Measurements from ENCODE around the gene GIMAP5.
A peak's percentile ranks its signal among the peaks of the same experiment; 100 is the strongest.
"Not testable (repeated sequence)": the region's sequence is repeated elsewhere in the genome, so short reads cannot be mapped to it uniquely, and the experiment has no call there.

The GIMAP5 gene

GRCh38 chr7:150756858-150757257 lies 19.6 kb downstream of the GIMAP5 start:
- H3K27ac Mint-ChIP-seq: peak overlapping the region; percentile 96
- peaks cover 17% of the 10 kb centered on the region for H3K36me3 Mint-ChIP-seq
- no peak for DNase-seq
- H3K9me3 Mint-ChIP-seq: peaks cover 14% of the 10 kb centered on the region
- H3K4me1 Mint-ChIP-seq: peaks cover 54% of the 10 kb centered on the region
- H3K27me3 Mint-ChIP-seq: no peaks in the 10 kb centered on the region
- CTCF ChIA-PET: interaction anchor here (0.7 to 4.7 kb wide), 10 partner anchors 10 to 350 kb away, joined by 3 to 72 read pairs (median 4); partner anchors contain the start of genes GIMAP4 and GIMAP8
- H3K4me3 Mint-ChIP-seq: peak overlapping the region; percentile 71

DNA sequence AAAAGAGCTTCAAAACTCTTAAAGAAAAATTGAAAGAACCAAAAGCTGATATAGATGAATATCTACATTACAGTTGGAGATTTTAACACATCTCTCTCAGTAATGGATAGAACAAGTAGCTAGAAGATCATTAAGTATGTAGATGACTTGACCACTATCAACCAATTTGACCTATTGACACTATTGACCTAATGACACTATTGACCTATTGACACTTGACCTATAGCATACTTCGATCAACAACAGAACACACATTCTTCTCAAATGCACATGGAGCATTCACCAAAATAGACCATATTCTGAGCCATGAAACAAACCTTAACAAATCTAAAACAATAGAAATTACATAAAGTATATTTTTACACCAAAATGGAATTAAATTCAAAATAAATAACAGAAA lies 22.3 kb downstream of the GIMAP5 start:
- H3K4me3 Mint-ChIP-seq: no peak overlapping the region

DNA sequence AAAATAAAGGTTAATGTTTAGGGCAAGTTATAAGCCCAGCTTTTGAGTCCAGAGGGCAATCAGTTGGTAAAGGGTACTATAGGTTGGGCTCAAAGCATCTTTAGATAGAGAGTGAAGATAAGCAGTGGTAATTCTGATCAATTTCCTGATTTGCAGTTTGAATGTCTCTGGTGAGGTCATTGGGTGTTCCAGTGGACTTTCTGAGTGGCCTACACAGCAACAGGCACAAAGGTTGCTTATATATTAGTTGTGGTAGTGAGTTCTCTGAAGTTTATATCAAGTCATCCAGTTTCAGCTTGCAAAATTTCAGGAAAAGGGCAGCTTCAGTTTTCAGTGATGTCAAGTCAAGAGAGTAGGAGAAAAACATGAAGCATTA lies 29.1 kb downstream of the GIMAP5 start:
- Mint-ChIP-seq H3K4me3 (no peak overlapping the region), H3K9me3 (peaks cover 8% of the 10 kb centered on the region), H3K4me1 (no peaks in the 10 kb centered on the region), H3K27me3 (peaks cover 5% of the 10 kb centered on the region), H3K36me3 (peaks cover 8% of the 10 kb centered on the region), H3K27ac (no peak overlapping the region)
- DNase-seq: no peak
- CTCF ChIA-PET: interaction anchor here (2.1 kb wide), 1 partner anchor 13 kb away, joined by 9 read pairs; no protein-coding TSS in a partner anchor

More for the DNA sequence above, 22.3 kb downstream of the GIMAP5 start:
- no peak for DNase-seq
- no peak overlapping the region for H3K27ac Mint-ChIP-seq
- peaks cover 32% of the 10 kb centered on the region for H3K4me1 Mint-ChIP-seq
- CTCF ChIA-PET: interaction anchor here (0.7 to 2.2 kb wide), 5 partner anchors 19 to 437 kb away, joined by 3 to 12 read pairs (median 4); partner anchors contain the start of gene LRRC61
- H3K36me3 Mint-ChIP-seq: peaks cover 15% of the 10 kb centered on the region
- peaks cover 17% of the 10 kb centered on the region for H3K9me3 Mint-ChIP-seq
- H3K27me3 Mint-ChIP-seq: no peaks in the 10 kb centered on the region

DNA sequence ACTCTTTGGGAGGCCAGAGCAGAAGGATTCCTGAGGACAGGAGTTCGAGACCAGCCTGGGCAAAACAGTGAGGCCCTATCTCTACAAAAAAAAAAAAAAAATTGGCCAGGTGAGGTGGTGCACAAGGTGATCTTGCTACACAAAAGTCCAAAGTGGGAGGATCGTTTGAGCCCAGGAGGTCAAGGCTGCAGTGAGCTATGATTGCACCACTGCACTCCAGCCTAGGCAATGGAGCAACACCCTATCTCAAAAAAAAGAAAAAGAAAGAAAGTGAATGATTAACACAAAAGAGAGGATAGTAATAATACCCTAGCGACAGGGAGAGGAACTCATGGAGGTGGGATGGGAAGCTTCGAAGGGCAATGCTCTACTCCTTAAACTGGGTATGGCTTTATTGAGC lies 32.5 kb downstream of the GIMAP5 start:
- no peaks in the 10 kb centered on the region for H3K4me1 Mint-ChIP-seq
- H3K36me3 Mint-ChIP-seq: peaks cover 6% of the 10 kb centered on the region
- CTCF ChIA-PET: interaction anchor here (1.0 kb wide), 1 partner anchor 9 kb away, joined by 3 read pairs; no protein-coding TSS in a partner anchor
- peaks cover 9% of the 10 kb centered on the region for H3K9me3 Mint-ChIP-seq
- H3K4me3 Mint-ChIP-seq: no peak overlapping the region
- H3K27ac Mint-ChIP-seq: no peak overlapping the region
- peaks cover 21% of the 10 kb centered on the region for H3K27me3 Mint-ChIP-seq
- no peak for DNase-seq

- H3K4me3 Mint-ChIP-seq, H3K4me1 Mint-ChIP-seq, H3K36me3 Mint-ChIP-seq, H3K27ac Mint-ChIP-seq, CTCF ChIA-PET, H3K9me3 Mint-ChIP-seq, DNase-seq: not testable (repeated sequence)
- H3K27me3 Mint-ChIP-seq: peaks cover 37% of the 10 kb centered on the region
Measured at GRCh38 chr7:150774131-150774530, 36.9 kb downstream of the GIMAP5 start.

DNA sequence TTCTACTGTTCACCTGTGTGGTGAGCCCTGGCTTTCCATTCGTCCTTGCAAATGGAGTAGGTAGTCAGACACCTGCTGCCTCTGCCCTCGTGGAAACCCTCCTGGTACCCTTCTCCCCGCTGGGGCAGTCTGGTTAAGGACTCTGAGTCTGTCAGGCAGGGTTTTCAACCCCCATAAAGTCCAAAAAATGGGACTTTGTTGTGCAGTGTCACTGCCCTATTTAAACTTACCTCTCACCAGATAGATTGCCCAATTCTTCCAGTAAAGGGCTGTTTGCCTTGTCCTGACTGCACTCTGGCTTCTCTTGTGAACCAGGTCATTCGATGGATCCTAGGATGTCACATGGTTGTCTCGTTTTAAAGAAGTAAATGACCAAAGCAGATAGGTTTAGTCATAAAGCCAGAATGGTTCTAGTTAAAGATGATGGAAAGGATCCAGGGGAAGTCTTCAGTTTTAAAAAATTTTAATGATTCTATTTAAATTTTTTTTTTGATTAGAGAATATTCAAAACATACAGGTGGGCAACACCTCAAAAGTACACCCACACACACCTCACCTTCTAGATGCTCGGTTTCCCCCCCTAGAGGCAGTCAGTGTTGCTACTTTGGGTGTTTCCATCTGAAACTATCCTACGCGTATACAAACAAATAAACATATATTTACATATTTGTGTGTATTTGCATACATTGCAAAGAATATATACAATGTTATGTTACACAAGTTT lies 41.0 kb downstream of the GIMAP5 start:
- no peak for DNase-seq
- Mint-ChIP-seq H3K36me3 (peaks cover 6% of the 10 kb centered on the region), H3K4me1 (peaks cover 4% of the 10 kb centered on the region), H3K27me3 (peaks cover 39% of the 10 kb centered on the region), H3K27ac (no peak overlapping the region), H3K4me3 (no peak overlapping the region), H3K9me3 (peaks cover 5% of the 10 kb centered on the region)
- CTCF ChIA-PET: interaction anchor here (0.6 to 1.6 kb wide), 13 partner anchors 8 to 864 kb away, joined by 3 to 9 read pairs (median 4); no protein-coding TSS in a partner anchor

DNA sequence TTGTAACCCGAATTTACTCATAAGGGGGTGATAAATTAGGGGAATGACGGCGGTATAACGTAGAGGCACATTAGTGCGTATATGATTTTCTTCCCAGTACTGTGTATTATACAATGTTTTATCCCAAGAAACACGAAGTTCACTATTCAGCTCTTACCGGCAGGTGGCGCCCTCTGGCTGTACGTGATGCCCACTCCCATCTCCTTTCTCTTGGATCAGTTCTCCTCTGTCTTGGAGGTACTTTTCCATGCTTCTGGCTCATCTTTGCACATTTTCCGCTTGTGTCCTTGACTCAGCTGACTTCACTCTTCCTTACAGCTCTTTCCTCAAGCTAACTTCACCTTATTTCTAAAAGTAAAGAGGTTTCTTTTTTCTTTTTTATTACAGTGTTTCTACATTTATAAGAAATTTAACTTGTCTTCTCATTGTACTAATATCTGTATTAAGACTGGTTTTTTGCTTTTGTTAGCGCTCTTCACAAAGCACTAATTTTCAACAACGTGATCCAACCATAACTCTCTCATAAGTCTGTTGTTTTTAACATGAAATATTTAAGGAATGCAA lies 41.6 kb downstream of the GIMAP5 start:
- CTCF ChIA-PET: interaction anchor here (0.6 to 1.6 kb wide), 13 partner anchors 9 to 864 kb away, joined by 3 to 9 read pairs (median 4); partner anchors contain the start of gene NOS3
- Mint-ChIP-seq H3K27me3 (peaks cover 33% of the 10 kb centered on the region), H3K27ac (no peak overlapping the region), H3K4me3 (no peak overlapping the region), H3K9me3 (peaks cover 5% of the 10 kb centered on the region), H3K36me3 (peaks cover 3% of the 10 kb centered on the region), H3K4me1 (peaks cover 4% of the 10 kb centered on the region)
- peak; percentile 81 for DNase-seq

DNA sequence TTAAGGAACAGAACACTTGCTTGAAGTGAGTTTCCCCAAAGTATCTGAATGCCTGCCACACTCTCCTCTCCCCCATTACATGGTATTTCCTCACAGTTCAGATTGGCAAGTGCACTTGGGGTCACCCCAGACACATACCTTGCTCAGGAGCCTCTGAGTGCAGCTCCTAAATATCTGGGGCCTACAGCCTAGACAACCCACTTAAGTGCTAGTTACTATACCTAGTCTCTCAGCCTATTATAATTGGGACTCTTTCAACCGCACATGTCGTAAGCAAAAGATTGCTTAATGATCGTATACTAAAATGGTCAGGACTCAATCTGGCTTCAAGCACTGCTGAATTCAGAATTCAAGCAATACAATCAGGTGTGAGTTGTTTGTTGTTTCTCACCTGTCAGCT lies 43.1 kb downstream of the GIMAP5 start:
- peaks cover 39% of the 10 kb centered on the region for H3K27me3 Mint-ChIP-seq
- no peak overlapping the region for H3K4me3 Mint-ChIP-seq
- CTCF ChIA-PET: interaction anchor here (0.7 to 1.4 kb wide), 2 partner anchors 9 to 334 kb away, joined by 3 to 5 read pairs; no protein-coding TSS in a partner anchor
- no peaks in the 10 kb centered on the region for H3K9me3 Mint-ChIP-seq
- H3K27ac Mint-ChIP-seq: no peak overlapping the region
- peaks cover 4% of the 10 kb centered on the region for H3K4me1 Mint-ChIP-seq
- DNase-seq: no peak
- H3K36me3 Mint-ChIP-seq: no peaks in the 10 kb centered on the region

GRCh38 chr7:150781103-150781502 lies 43.9 kb downstream of the GIMAP5 start:
- no peak for DNase-seq
- CTCF ChIA-PET: interaction anchor here (1.4 kb wide), 1 partner anchor 8 kb away, joined by 5 read pairs; no protein-coding TSS in a partner anchor
- no peaks in the 10 kb centered on the region for H3K36me3 Mint-ChIP-seq
- H3K9me3 Mint-ChIP-seq: no peaks in the 10 kb centered on the region
- no peak overlapping the region for H3K27ac Mint-ChIP-seq
- H3K4me3 Mint-ChIP-seq: no peak overlapping the region
- H3K4me1 Mint-ChIP-seq: peaks cover 9% of the 10 kb centered on the region
- H3K27me3 Mint-ChIP-seq: peaks cover 38% of the 10 kb centered on the region

DNA sequence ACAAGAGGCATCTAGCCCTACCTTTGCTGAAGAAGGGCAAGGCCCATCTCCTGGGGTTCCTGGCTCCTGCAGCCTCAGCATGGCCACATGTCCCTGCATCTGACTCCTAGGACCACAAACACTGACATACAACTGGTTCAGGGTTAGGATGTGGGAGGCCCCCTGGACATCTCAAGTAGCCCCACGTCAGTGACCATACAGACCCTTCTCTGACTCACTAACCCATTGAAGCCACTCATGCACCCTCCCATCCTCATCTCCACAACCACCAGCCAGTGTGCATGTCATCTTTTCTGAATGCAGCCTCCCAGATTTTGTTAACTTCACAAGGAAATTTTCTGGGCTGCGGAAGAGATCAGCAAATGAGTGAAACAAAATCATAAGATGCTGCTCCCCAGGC lies 44.7 kb downstream of the GIMAP5 start:
- Mint-ChIP-seq H3K9me3 (no peaks in the 10 kb centered on the region), H3K4me1 (peaks cover 11% of the 10 kb centered on the region), H3K4me3 (no peak overlapping the region), H3K27ac (no peak overlapping the region), H3K36me3 (no peaks in the 10 kb centered on the region), H3K27me3 (peaks cover 37% of the 10 kb centered on the region)
- CTCF ChIA-PET: no interaction called here
- no peak for DNase-seq

DNA sequence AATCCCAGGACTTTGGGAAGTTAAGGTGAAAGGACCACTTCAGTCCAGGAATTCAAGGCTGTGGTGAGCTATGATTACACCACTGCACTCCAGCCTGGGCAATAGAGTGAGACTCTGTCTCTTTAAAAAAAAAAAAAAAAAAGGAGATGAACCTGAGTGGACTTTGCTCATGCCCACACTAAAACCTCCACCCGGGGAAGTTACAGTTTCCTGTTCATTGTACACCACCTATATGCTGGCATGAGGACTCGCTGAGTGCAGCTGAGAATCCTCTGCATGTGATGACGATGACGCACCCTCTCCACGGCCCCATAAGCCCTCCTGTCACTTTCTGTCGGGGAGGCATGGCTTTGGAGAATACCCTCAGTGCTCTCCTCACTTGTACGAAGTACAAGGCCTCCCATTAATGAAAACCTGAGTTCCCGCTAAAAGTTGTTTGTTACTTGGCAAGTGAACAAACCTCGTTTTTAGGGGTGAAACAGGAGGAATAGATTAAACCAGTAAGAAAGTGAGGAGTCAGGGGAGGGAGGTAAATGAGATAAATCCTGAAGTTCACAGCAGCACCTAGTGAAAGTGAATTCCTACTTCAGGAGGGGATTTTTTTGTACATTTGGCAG lies 47.0 kb downstream of the GIMAP5 start:
- Mint-ChIP-seq H3K27me3 (peaks cover 36% of the 10 kb centered on the region), H3K27ac (no peak overlapping the region), H3K36me3 (no peaks in the 10 kb centered on the region), H3K4me1 (peaks cover 7% of the 10 kb centered on the region), H3K9me3 (no peaks in the 10 kb centered on the region), H3K4me3 (no peak overlapping the region)
- no peak for DNase-seq
- CTCF ChIA-PET: no interaction called here

DNA sequence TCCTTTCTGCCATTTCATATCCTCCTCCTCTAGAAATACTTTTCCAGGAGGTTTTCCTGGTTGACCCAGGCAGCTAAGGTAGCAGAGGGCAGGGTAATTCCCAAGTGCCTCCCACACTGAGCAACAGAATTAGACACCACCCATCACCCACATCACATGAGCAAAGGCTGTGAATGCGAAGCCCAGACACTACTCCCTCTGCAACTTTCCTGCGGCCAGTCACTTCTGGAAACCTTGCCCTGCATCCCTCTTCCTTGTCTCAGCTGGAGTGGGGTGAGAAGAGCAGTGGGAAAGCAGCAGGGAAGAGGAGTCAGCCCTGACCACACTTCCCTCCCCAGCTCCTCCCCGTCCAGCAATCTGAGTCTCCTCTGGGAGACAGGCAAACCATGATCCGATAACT lies 47.7 kb downstream of the GIMAP5 start:
- H3K27ac Mint-ChIP-seq: no peak overlapping the region
- CTCF ChIA-PET: no interaction called here
- no peak for DNase-seq
- no peaks in the 10 kb centered on the region for H3K36me3 Mint-ChIP-seq
- H3K9me3 Mint-ChIP-seq: no peaks in the 10 kb centered on the region
- peaks cover 36% of the 10 kb centered on the region for H3K27me3 Mint-ChIP-seq
- H3K4me1 Mint-ChIP-seq: peaks cover 7% of the 10 kb centered on the region
- no peak overlapping the region for H3K4me3 Mint-ChIP-seq

DNA sequence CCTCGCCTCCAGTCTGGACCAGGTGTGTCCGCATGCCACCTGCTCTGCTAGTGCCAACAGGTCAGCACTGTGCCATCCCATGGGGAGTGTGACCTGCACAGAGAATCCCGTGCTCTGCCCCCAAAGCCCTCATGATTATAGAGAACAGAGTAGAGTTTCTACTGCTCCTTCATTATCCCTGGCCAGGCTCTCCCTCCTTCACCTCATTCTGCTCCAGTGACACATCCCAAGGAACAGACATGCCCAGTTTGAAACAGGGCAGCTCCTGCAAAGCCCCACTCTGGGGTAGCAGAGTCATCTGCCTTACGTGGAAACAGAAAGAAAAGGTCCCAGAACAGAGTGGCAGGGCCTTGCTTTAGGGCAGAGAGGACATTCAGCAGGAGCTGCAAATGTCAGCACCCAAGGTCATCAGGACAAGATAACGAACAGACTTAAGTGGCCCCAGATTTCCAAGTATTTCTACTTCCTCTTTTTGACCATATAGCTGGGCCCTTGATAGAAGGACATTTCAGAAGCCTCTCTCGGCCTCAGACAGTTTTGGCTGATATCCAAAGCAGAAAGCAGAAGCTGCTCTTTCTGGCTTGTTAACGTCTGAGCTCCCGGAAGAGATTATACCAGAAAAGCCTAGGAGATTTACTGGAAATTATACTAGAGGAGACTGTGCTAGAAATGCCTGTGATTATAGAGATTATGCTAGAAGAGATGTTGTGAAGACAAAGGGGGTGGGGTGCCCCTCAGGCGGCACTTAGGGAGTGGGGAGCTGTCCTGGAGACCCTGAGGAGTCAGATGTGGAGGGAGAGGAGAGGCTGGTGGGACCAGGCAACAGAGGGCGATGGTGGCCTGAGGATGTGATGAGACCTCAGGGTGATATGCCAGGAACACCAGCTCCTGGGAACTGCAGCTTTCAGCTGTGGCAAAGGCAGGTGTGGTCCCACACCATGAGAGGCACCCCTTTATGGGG lies 50.4 kb downstream of the GIMAP5 start:
- no peak overlapping the region for H3K4me3 Mint-ChIP-seq

More for the DNA sequence above, 50.4 kb downstream of the GIMAP5 start:
- Mint-ChIP-seq H3K9me3 (no peaks in the 10 kb centered on the region), H3K4me1 (peaks cover 7% of the 10 kb centered on the region), H3K27me3 (peaks cover 38% of the 10 kb centered on the region), H3K36me3 (no peaks in the 10 kb centered on the region), H3K27ac (no peak overlapping the region)
- CTCF ChIA-PET: interaction anchor here (1.0 to 1.3 kb wide), 3 partner anchors 9 to 175 kb away, joined by 3 to 4 read pairs (median 4); no protein-coding TSS in a partner anchor
- no peak for DNase-seq

Measured in activated naive CD4-positive, alpha-beta T cell treated with anti-CD3 and anti-CD28 coated beads, Interleukin-2, amount 10 ng/mL, durations not matched to agents 7 days and 5 days (primary cell).